GM19467 (cell line): Measurements from ENCODE around the gene KCTD8.

Experiments
- ATAC-seq: cut with Tn5 transposase; IDR thresholded peaks from one replicate; pipeline ENCODE4 v1.9.1; 2021; ENCODE audit warnings: mild to moderate bottlenecking, moderate library complexity; ENCODE audit not compliant: unreplicated experiment

The KCTD8 gene

DNA sequence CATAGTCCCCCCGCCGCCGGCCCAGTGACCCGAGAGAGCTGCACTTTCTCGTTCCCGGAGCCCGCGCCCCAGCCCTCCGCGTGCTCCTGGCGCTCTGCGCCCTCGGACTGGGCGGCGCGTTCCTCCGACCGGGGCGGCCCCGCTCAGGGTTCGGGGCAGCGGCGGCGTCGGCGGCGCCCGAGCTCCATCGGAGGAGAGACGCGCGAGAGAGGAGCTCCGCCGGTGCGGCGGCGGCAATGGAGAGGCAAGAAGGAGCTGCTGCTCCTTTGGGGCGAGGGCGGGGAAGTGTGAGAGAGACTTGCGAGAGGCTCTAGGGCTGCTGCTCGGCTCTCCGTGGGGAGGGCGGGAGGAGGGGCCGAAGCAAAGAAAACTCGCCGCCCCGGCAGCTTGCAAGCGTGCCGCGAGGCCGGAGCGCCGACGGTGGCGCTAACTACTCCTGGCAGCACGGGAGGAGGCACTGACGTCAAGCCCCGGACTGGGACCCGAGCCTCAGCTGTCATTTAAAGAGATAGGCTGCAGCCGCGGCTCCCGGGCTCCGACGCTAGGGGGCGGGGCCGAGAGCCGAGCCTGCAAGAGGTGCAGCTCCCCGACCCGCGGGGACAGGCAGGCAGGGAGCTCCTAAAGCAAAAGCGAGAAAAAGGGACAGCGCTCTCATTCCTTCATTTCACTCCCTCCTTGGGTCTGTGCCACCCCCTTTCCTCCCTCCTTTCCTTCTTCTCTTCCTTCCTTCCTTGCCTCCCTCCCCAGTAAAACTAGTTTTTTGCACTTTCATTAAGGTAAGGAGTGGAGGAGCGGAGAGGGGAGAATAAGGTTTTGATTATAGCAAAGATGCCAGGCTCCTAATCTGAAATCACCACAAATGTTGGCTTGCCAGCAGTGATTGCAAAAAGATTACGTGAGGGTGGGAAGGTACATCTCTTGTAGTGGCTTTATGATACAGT, at the start of gene KCTD8:
Gene KCTD8, minus strand, starts transcription at position 289 of the 941 bp plus-strand sequence.
- peak; percentile 96 for ATAC-seq

DNA sequence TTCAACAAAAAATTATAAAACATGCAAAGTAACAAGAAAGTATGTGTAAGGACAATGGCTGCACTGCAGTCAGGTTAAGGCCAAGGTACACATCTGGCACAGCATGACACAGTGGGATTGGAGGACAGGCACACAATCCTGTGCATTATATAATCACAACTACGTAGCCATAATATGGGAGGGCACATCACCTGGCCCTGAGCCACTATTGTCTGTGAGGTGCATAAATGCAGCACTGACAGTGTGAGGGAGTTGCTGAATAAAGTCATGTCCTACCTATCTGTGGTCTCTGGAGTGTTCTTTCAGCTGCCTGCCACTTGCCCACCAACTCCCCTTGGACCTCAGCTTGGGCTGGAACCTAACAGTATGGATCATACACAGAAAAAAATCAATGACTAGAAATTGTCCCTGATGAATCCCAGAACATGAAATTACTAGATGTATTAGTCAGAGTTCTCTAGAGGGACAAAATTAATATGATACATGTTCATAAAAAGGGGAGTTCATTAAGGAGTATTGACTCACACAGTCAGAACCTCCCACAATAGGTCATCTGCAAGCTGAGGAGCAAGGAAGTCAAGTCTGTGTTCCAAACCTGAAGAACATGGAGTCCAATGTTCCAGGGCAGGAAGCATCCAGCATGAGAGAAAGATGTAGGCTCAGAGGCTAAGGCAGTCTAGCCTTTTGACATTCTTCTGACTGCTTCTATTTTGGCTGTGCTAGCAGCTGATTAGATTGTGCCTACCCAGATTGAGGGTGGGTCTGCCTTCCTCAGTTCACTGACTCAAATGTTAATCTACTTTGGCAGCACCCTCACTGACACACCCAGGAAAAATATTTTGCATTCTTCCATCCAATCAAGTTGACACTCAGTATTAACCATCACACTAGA, 46.4 kb upstream of the KCTD8 start:
- no peak for ATAC-seq

DNA sequence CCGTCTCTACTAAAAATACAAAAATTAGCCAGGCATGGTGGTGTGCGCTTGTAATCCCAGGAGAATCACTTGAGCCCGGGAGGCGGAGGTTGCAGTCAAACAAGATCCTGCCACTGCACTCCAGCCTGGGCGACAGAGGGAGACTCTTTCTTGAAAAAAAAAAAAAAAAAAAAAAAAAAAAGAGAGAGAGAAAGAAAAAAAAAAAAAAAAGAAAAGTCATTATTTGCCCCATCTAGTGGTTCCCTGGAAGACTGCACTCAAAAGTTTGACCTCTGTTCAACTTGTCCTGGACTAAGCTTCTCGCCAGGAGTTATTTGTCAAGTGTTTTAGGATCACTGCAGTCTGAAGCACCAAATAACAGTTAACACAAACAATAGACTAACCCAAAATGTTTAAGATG, 45.3 kb upstream of the KCTD8 start:
- no peak for ATAC-seq

DNA sequence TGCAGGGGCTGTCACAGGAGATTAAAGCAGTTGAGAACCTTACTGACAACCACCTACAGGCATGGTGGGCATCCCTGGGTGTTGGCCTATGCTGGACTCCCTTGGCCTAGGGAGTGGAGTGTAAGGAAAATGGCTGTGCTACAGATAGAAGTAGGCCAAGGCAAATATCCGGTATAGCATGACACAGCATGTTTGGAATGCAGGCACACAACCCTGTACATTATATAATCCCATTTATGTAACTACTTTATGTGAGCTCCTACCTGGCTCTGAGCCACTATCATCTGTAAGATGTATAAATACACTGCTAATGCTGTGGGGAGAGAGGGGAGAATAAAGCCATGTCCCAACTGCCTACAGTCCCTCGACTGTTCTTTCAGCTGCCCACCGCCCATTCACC, 38.7 kb upstream of the KCTD8 start:
- no peak for ATAC-seq

DNA sequence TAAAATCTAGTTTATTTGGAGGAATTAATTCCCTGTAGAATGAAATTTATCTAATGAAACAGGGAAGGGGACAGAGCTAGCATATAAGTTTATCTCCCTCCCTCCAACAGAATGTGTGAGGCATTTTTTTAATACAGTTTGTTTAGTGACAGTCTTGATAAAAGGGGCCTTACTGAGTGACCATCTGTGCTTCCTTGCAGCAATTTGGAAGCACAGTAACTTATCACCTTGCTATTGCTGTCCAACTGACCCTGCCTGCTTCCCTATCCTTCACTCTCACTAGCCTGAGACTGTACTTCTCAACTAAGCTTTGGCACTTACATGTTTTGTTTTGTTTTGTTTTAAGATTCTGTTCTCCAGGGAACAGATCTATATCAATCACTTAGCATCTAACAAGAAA, 31.1 kb upstream of the KCTD8 start:
- ATAC-seq = no peak

DNA sequence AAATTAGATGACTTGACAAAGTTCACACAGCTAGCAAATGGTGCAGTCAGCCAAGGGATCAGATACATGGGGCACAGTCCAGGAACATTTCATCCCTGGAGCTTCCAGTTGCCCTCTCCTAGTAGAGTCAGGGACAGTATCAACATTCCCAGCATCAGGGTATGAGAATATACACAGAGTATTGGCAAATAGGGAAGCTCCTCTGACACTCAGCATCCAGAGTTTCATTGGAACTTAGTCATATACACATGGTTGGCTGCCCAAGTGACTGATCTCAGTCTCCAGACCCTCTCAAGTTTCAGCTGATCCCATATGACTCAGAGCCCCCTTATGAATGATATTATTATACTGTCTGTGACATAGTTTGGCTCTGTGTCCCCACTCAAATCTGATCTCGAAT, 13.7 kb upstream of the KCTD8 start:
- no peak for ATAC-seq

- no peak for ATAC-seq
These were observed 775 bp downstream of the KCTD8 start for GRCh38 chr4:44447563-44448504.

- ATAC-seq = no peak
These were observed 1.6 kb downstream of the KCTD8 start for GRCh38 chr4:44446801-44447562.

- ATAC-seq = no peak
These were observed 2.4 kb downstream of the KCTD8 start for GRCh38 chr4:44446191-44446590.

GRCh38 chr4:44438687-44439086, 9.9 kb downstream of the KCTD8 start:
- no peak for ATAC-seq

- ATAC-seq = no peak
These were observed 14.4 kb downstream of the KCTD8 start for GRCh38 chr4:44434247-44434646.

- no peak for ATAC-seq
These were observed 22.9 kb downstream of the KCTD8 start for GRCh38 chr4:44425614-44426208.

GRCh38 chr4:44422912-44423311, 25.7 kb downstream of the KCTD8 start:
- no peak for ATAC-seq

GRCh38 chr4:44421330-44422065, 27.1 kb downstream of the KCTD8 start:
- no peak for ATAC-seq

GRCh38 chr4:44415251-44415650, 33.4 kb downstream of the KCTD8 start:
- no peak for ATAC-seq

DNA sequence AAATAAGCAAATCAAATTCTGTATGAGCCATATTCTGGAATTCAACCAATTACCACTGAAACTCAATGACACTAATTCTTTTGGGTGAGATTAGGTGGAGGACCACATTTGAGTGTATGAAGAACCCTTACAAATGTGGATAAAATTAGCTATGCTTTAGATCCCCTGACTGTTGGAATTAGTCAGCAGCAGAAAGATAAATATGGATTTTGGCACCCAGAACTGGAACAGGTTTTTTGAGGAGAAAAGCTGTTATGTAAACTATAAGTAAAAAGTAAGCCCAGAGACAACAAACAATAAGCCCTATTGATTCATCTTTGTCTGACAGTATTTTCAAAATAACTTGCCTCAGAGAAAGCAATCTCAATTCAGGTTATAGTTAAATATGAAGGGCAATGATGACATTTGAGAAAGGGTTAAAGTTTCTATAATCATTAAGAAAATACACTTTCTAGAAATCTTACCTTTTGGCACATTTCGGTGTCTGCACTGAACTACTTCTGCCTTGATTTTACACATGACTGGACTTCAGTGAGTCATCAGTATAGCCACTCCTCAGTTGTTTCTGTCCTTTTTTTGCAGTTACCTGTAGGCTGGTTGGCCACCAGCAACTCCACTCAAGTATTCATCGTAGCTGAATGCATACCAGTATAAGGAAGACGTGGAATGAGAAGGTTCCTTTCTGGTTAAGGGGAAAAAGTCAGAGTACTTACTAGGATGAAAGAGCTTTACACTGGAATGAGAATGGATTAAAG, 80.0 kb downstream of the KCTD8 start:
- no peak for ATAC-seq

- no peak for ATAC-seq
These were observed 94.4 kb downstream of the KCTD8 start for GRCh38 chr4:44354172-44354571.

- no peak for ATAC-seq
These were observed 97.5 kb downstream of the KCTD8 start for GRCh38 chr4:44351069-44351468.
